Hematopoietic multipotent progenitor cell (in vitro differentiated cells): ENCODE results near the gene PLIN3. TPM values are rescaled to one million over a fixed set of nuclear protein-coding genes. Genes with fewer than 3 reads are reported as not detected.

Experiments used
- total RNA-seq: library from RNA; depleted of rRNA; stranded (reverse); fragments of >200 nt; gene quantifications from one replicate; pipeline ENCODE4 v1.2.3, GENCODE V29; 2012

PLIN3 gene
- total RNA-seq, 1 donor, result 196 TPM

Other genes with a start within 250 kb of the PLIN3 start
- gene TNFAIP8L1, start 228.2 kb downstream of the PLIN3 start, total RNA-seq, result 19.4 TPM
- 87.8 TPM for gene MYDGF, start 197.3 kb downstream of the PLIN3 start, total RNA-seq
- gene DPP9, start 143.8 kb downstream of the PLIN3 start, total RNA-seq, result 42.0 TPM
- 21.0 TPM for gene FEM1A, start 75.9 kb downstream of the PLIN3 start, total RNA-seq
- gene TICAM1, start 36.0 kb downstream of the PLIN3 start, total RNA-seq, result 7.8 TPM
- gene ARRDC5, start 35.2 kb upstream of the PLIN3 start, total RNA-seq, result 6.2 TPM
- 51.4 TPM for gene UHRF1, start 41.8 kb upstream of the PLIN3 start, total RNA-seq
- 26.7 TPM for gene KDM4B, start 101.4 kb upstream of the PLIN3 start, total RNA-seq